GM12872 (cell line): ENCODE data around the gene USP31.

Experiments
- TF ChIP-seq, protein P1 (sequence below): IDR thresholded peaks from 3 replicates; pipeline ENCODE4 v1.5.1; 2011; ENCODE audit warnings: low read depth, mild to moderate bottlenecking, low read length, moderate library complexity; ENCODE audit not compliant: insufficient read depth

Gene USP31

DNA sequence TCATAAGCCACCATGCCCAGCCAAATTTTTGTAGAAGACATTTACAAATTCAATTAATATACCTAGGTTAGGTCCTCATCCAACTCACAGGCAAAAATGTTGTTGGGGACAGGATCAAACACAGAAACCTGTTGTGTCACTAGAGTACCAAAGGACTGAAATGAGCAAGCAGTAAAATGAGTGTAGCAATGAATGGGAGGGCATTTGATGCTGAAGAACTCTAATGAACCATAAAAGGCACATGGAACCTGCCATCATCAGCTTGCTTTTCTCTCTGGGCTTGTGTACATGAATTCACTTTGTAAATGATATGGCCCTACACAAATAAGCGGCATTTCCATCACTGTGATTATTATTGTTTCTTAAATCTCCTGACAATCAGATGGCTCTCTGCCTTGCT lies 17.8 kb downstream of the USP31 start:
- TF ChIP-seq, protein P1, sequence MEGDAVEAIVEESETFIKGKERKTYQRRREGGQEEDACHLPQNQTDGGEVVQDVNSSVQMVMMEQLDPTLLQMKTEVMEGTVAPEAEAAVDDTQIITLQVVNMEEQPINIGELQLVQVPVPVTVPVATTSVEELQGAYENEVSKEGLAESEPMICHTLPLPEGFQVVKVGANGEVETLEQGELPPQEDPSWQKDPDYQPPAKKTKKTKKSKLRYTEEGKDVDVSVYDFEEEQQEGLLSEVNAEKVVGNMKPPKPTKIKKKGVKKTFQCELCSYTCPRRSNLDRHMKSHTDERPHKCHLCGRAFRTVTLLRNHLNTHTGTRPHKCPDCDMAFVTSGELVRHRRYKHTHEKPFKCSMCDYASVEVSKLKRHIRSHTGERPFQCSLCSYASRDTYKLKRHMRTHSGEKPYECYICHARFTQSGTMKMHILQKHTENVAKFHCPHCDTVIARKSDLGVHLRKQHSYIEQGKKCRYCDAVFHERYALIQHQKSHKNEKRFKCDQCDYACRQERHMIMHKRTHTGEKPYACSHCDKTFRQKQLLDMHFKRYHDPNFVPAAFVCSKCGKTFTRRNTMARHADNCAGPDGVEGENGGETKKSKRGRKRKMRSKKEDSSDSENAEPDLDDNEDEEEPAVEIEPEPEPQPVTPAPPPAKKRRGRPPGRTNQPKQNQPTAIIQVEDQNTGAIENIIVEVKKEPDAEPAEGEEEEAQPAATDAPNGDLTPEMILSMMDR, result no peak

- TF ChIP-seq, protein P1, result no peak
Observed at GRCh38 chr16:23131036-23131435, 18.2 kb downstream of the USP31 start.

DNA sequence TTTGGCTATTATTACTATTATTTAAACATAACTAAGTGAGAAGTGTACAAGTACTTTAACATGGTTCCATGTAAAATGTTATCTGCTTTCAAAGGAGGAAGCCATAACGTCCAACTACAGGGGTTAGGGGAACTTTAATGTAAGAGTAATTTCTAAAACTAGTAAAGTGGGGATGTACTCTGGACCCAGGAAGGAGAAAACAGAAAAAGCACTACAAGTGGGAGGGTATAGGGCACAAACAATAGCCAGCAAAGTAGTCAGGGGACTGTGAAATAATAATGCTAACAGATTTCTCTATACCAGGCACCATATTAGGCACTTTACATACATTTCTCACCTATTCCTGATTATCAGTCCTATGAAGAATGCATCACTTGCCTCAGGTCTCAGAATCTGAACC lies 19.6 kb downstream of the USP31 start:
- TF ChIP-seq, protein P1, result no peak

GRCh38 chr16:23128056-23128455 lies 21.2 kb downstream of the USP31 start:
- TF ChIP-seq, protein P1, result no peak

DNA sequence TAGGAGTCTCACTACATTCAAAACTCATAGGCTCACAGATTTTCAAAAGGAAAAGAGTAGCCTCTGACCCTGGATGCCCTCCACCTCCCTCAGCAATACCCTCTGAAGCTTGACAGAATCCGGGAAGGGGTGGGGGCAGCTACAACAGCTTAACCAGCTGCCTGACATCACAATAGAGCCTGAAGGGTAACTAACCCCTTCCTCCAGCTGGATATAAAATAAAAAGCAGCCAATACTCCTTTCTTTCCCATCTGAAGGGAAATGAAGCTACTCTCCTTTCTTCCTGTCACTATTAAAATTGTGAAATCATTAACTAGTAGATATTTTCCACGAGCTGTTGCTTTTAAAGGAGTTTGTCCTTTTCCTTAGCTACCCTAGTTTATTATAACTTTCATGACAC lies 24.0 kb downstream of the USP31 start:
- TF ChIP-seq, protein P1, result no peak

- TF ChIP-seq, protein P1, result no peak
Observed at GRCh38 chr16:23124315-23124714, 24.9 kb downstream of the USP31 start.

- TF ChIP-seq, protein P1, result no peak
Observed at GRCh38 chr16:23122144-23122543, 27.1 kb downstream of the USP31 start.

- TF ChIP-seq, protein P1, result no peak
Observed at GRCh38 chr16:23121024-23121423, 28.2 kb downstream of the USP31 start.
